Neuronal stem cell (in vitro differentiated cells): ENCODE data around the gene PTPN12. TPM values are rescaled to one million over a fixed set of nuclear protein-coding genes. Genes with fewer than 3 reads are reported as not detected.

Experiments used
- DNase-seq: peaks from one replicate; pipeline ENCODE4 v3.0.0-alpha.2; 2013; ENCODE audit warnings: low spot score
- H2AFZ ChIP-seq: one replicate; pipeline ENCODE4 v1.6.1; 2013; ENCODE audit warnings: mild to moderate bottlenecking, low read length, inconsistent platforms
- H2AK5ac ChIP-seq: 2 replicates; pipeline ENCODE4 v1.6.1; 2013; ENCODE audit warnings: low read depth, mild to moderate bottlenecking, inconsistent platforms, low read length, moderate library complexity, mixed read lengths
- H2BK120ac ChIP-seq: 2 replicates; pipeline ENCODE4 v1.6.1; 2013; ENCODE audit warnings: low read depth, mild to moderate bottlenecking, inconsistent platforms, low read length, moderate library complexity, mixed read lengths
- H2BK12ac ChIP-seq: one replicate; pipeline ENCODE4 v1.6.1; 2013; ENCODE audit warnings: low read length, inconsistent platforms
- H2BK15ac ChIP-seq: 2 replicates; pipeline ENCODE4 v1.6.1; 2013; ENCODE audit warnings: mild to moderate bottlenecking, low read length, inconsistent platforms, mixed read lengths
- H2BK5ac ChIP-seq: one replicate; pipeline ENCODE4 v1.6.1; 2013; ENCODE audit warnings: inconsistent platforms, mild to moderate bottlenecking, low read length, moderate library complexity
- H3K14ac ChIP-seq: one replicate; pipeline ENCODE4 v1.6.1; 2013; ENCODE audit warnings: low read length, inconsistent platforms
- H3K18ac ChIP-seq: 2 replicates; pipeline ENCODE4 v1.6.1; 2013; ENCODE audit warnings: low read length, inconsistent platforms
- H3K23ac ChIP-seq: 2 replicates; pipeline ENCODE4 v1.6.1; 2013; ENCODE audit warnings: low read depth, mild to moderate bottlenecking, mixed read lengths, low read length, inconsistent platforms; ENCODE audit not compliant: poor library complexity
- H3K27ac ChIP-seq: replicated peaks from 3 replicates; pipeline ENCODE4 v1.5.1; 2013; ENCODE audit warnings: low read length, inconsistent platforms
- H3K27me3 ChIP-seq, 3 experiments: 2 replicates each; pipeline ENCODE4 v1.6.1; 2013; ENCODE audit warnings: low read length in 3 of 3, mild to moderate bottlenecking in 2 of 3, inconsistent platforms in 1 of 3, low read depth in 1 of 3, mixed read lengths in 1 of 3, moderate library complexity in 1 of 3; ENCODE audit not compliant: control insufficient read depth in 3 of 3, insufficient read depth in 3 of 3
- H3K36me3 ChIP-seq, 2 donors: replicated peaks in 1 of 2; 2 replicates each; pipeline ENCODE4 v1.6.1; 2013; ENCODE audit warnings: low read length in 2 of 2; ENCODE audit not compliant: control insufficient read depth in 2 of 2, insufficient read depth in 2 of 2
- H3K4ac ChIP-seq: 2 replicates; pipeline ENCODE4 v1.6.1; 2013; ENCODE audit warnings: inconsistent platforms, mild to moderate bottlenecking, low read length, moderate library complexity
- H3K4me1 ChIP-seq, 2 donors: 1 replicate in 1 of 2; 2 replicates in 1 of 2; pipeline ENCODE4 v1.6.1; 2013; ENCODE audit warnings: low read length in 2 of 2, low read depth in 1 of 2; ENCODE audit not compliant: control insufficient read depth in 2 of 2, insufficient read depth in 1 of 2
- H3K4me2 ChIP-seq: one replicate; pipeline ENCODE4 v1.6.1; 2013; ENCODE audit warnings: mild to moderate bottlenecking, low read length, inconsistent platforms; ENCODE audit not compliant: insufficient read depth, poor library complexity, severe bottlenecking
- H3K4me3 ChIP-seq, 2 donors: 2 replicates each; pipeline ENCODE4 v1.5.1; 2013; ENCODE audit warnings: low read length in 2 of 2, mild to moderate bottlenecking in 2 of 2, inconsistent platforms in 1 of 2, moderate library complexity in 1 of 2
- H3K79me1 ChIP-seq: one replicate; pipeline ENCODE4 v1.6.1; 2013; ENCODE audit warnings: low read depth, mild to moderate bottlenecking, inconsistent platforms, low read length, moderate library complexity
- H3K9ac ChIP-seq: one replicate; pipeline ENCODE4 v1.6.1; 2013; ENCODE audit warnings: mild to moderate bottlenecking, low read depth, low read length, inconsistent platforms; ENCODE audit not compliant: poor library complexity
- H3K9me3 ChIP-seq, 2 donors: replicated peaks in 1 of 2; 2 replicates each; pipeline versions ENCODE3 to v1.6.1; 2013; ENCODE audit warnings: low read length in 2 of 2, mild to moderate bottlenecking in 2 of 2, inconsistent platforms in 1 of 2, low read depth in 1 of 2, mixed read lengths in 1 of 2, moderate library complexity in 1 of 2; ENCODE audit not compliant: control insufficient read depth in 2 of 2, insufficient read depth in 1 of 2
- H4K8ac ChIP-seq: one replicate; pipeline ENCODE4 v1.6.1; 2013; ENCODE audit warnings: low read depth, mild to moderate bottlenecking, inconsistent platforms, low read length, moderate library complexity
- H4K91ac ChIP-seq: one replicate; pipeline ENCODE4 v1.6.1; 2013; ENCODE audit warnings: low read length, low read depth, mild to moderate bottlenecking, inconsistent platforms; ENCODE audit not compliant: poor library complexity
- WGBS, 2 donors: extraction: QIAGEN DNeasy Blood & Tissue Kit; methylation state at CpG; one replicate each; pipeline ENCODE4 v1.1.7; 2013; ENCODE audit warnings: missing lambda C conversion rate in 2 of 2, mixed read lengths in 1 of 2; ENCODE audit not compliant: insufficient read length in 2 of 2, insufficient replicate concordance in 1 of 2; ENCODE audit errors: extremely low coverage in 2 of 2; 5-methylcytosine and 5-hydroxymethylcytosine counted together
- polyA plus RNA-seq, 2 experiments: library from polyadenylated mRNA; stranded (reverse); fragments of 200-250 nt; gene quantifications; one replicate each; pipeline ENCODE4 v1.2.3, GENCODE V29; 2013

Gene PTPN12
- polyA plus RNA-seq (2013, experiment 1 of 2): 79.7 TPM
- polyA plus RNA-seq (2013, experiment 2 of 2): 79.0 TPM

GRCh38 chr7:77537136-77537777 is at the start of gene PTPN12:
PTPN12 (plus strand) TSS chr7:77537295; CDS start chr7:77537547, 252 bp downstream.
- H3K4me2 ChIP-seq: peak within 1 kb of the TSS; percentile 68
- peak within 1 kb of the TSS; percentile 93 for H3K23ac ChIP-seq
- H3K27me3 ChIP-seq: no peaks in the 10 kb centered on the region
- WGBS, 2 donors: no CpG with 5 or more reads among the region's 64 CpGs
- peak within 1 kb of the TSS; percentile 99 for H3K18ac ChIP-seq
- peaks cover 0 to 19% of the 10 kb centered on the region in 2 donors for H3K36me3 ChIP-seq
- peak; percentile 59 for DNase-seq
- H2AFZ ChIP-seq: peak within 1 kb of the TSS; percentile 87
- H3K9ac ChIP-seq: peak within 1 kb of the TSS; percentile 98
- H2BK5ac ChIP-seq: peak within 1 kb of the TSS; percentile 91
- peak within 1 kb of the TSS; percentile 5 for H2BK15ac ChIP-seq
- peak within 1 kb of the TSS; percentile 87 for H2BK120ac ChIP-seq
- no peak within 1 kb of the TSS for H4K8ac ChIP-seq
- H3K27ac ChIP-seq: peak within 1 kb of the TSS; percentile 96
- peak within 1 kb of the TSS; percentile 89 for H3K14ac ChIP-seq
- H2AK5ac ChIP-seq: peak within 1 kb of the TSS; percentile 92
- peak within 1 kb of the TSS; percentile 53 for H3K4ac ChIP-seq
- H3K9me3 ChIP-seq: peaks cover 0 to 9% of the 10 kb centered on the region in 2 donors
- peaks cover 6% of the 10 kb centered on the region for H3K79me1 ChIP-seq
- peaks cover 3 to 7% of the 10 kb centered on the region in 2 donors for H3K4me1 ChIP-seq
- peak within 1 kb of the TSS; percentile 94 to 100 for H3K4me3 ChIP-seq
- H4K91ac ChIP-seq: peak within 1 kb of the TSS; percentile 9
- no peak within 1 kb of the TSS for H2BK12ac ChIP-seq

DNA sequence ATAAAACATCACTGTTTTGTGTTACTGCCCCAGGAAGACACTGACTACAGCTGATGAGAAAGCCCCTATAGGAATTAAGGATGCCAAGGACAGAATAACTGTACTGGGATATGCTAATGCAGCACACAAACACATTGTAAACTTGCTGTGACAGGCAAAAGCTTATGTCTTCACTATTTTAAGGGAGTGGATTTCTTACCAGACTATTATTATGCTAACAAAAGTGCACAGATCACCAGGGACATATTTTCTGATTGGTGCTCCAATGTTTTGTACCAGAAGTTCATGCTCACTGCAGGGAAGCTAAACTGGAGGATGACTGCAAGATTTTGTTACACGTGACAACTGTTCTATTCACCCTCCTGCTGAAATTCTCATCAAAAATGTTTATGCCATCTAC is 48.1 kb upstream of the PTPN12 start:
- peaks cover 0 to 3% of the 10 kb centered on the region in 2 donors for H3K9me3 ChIP-seq
- no CpG with 5 or more reads among the region's 1 CpG for WGBS, 2 donors
- no peaks in the 10 kb centered on the region for H3K79me1 ChIP-seq
- H3K23ac ChIP-seq: no peak overlapping the region
- H4K91ac ChIP-seq: no peak overlapping the region
- H2AK5ac ChIP-seq: no peak overlapping the region
- no peak overlapping the region for H3K27ac ChIP-seq
- no peak overlapping the region for H2AFZ ChIP-seq
- H3K9ac ChIP-seq: no peak overlapping the region
- H3K4me1 ChIP-seq: peaks cover 0 to 4% of the 10 kb centered on the region in 2 donors
- H4K8ac ChIP-seq: no peak overlapping the region
- no peak overlapping the region for H2BK5ac ChIP-seq
- no peak overlapping the region for H3K18ac ChIP-seq
- H3K4me3 ChIP-seq: no peak overlapping the region
- DNase-seq: no peak
- H3K4me2 ChIP-seq: no peak overlapping the region
- no peak overlapping the region for H3K4ac ChIP-seq
- H3K27me3 ChIP-seq: no peaks in the 10 kb centered on the region
- no peaks in the 10 kb centered on the region for H3K36me3 ChIP-seq
- H2BK15ac ChIP-seq: no peak overlapping the region
- H3K14ac ChIP-seq: no peak overlapping the region
- no peak overlapping the region for H2BK120ac ChIP-seq
- no peak overlapping the region for H2BK12ac ChIP-seq

DNA sequence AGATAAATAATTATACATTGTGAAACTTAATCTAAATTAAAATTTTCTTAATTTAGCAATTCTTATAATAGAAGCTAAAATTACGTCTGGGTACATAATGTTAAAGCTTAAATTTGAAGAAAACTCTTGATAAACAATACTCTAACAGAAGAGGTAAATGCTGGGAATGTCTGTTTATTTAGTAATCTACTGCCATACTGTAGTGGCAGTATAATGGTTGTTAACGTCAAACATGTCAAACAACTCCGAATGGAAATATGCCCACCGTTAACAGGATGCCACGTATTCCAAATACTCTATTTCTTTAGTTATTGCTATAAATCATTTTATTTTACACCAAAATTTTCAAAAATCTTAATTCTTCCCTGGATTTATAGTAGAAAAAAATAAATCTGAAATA is 40.0 kb upstream of the PTPN12 start:
- Histone ChIP-seq H3K18ac (no peak overlapping the region), H2AFZ (no peak overlapping the region), H3K27me3 (no peaks in the 10 kb centered on the region), H4K8ac (no peak overlapping the region), H2BK120ac (no peak overlapping the region), H3K9ac (no peak overlapping the region), H3K4me3 (no peak overlapping the region), H3K23ac (no peak overlapping the region), H2BK5ac (no peak overlapping the region), H2AK5ac (no peak overlapping the region), H3K36me3 (no peaks in the 10 kb centered on the region), H3K4me2 (no peak overlapping the region), H3K4ac (no peak overlapping the region), H3K27ac (no peak overlapping the region), H3K79me1 (no peaks in the 10 kb centered on the region), H2BK15ac (no peak overlapping the region), H3K4me1 (no peaks in the 10 kb centered on the region), H3K14ac (no peak overlapping the region), H4K91ac (no peak overlapping the region), H3K9me3 (peaks cover 0 to 6% of the 10 kb centered on the region in 2 donors), H2BK12ac (no peak overlapping the region)
- DNase-seq: no peak
- WGBS, 2 donors: no CpG with 5 or more reads among the region's 5 CpGs

- H3K18ac ChIP-seq: no peak overlapping the region
- H2BK5ac ChIP-seq: no peak overlapping the region
- H4K91ac ChIP-seq: no peak overlapping the region
- no peak overlapping the region for H2AFZ ChIP-seq
- no peak overlapping the region for H2BK12ac ChIP-seq
- no peak overlapping the region for H3K4me3 ChIP-seq
- no peak overlapping the region for H4K8ac ChIP-seq
- H3K36me3 ChIP-seq: no peaks in the 10 kb centered on the region
- no peak overlapping the region for H3K23ac ChIP-seq
- H3K4me2 ChIP-seq: no peak overlapping the region
- H3K4ac ChIP-seq: no peak overlapping the region
- no peaks in the 10 kb centered on the region for H3K79me1 ChIP-seq
- H3K27ac ChIP-seq: no peak overlapping the region
- peaks cover 0 to 5% of the 10 kb centered on the region in 2 donors for H3K9me3 ChIP-seq
- no peak overlapping the region for H2BK15ac ChIP-seq
- H3K4me1 ChIP-seq: no peaks in the 10 kb centered on the region
- DNase-seq: no peak
- H3K27me3 ChIP-seq: no peaks in the 10 kb centered on the region
- no peak overlapping the region for H2AK5ac ChIP-seq
- H3K14ac ChIP-seq: no peak overlapping the region
- WGBS, 2 donors: no CpG with 5 or more reads among the region's 6 CpGs
- no peak overlapping the region for H3K9ac ChIP-seq
- H2BK120ac ChIP-seq: no peak overlapping the region
Observed at GRCh38 chr7:77498659-77499379, 38.3 kb upstream of the PTPN12 start.
